Neutrophil (primary cell): Measurements from ENCODE around the gene SPEG.
"Not testable (repeated sequence)": the region's sequence is repeated elsewhere in the genome, so short reads cannot be mapped to it uniquely, and the experiment has no call there.

Source experiments
- H3K27ac ChIP-seq: fragments of 200-600 bp; sonication (generic); 2 replicates; pipeline ENCODE4 v1.5.1; 2016; ENCODE audit warnings: mild to moderate bottlenecking, moderate library complexity
- H3K27me3 ChIP-seq: fragments of 200-600 bp; sonication (generic); 2 replicates; pipeline ENCODE4 v1.6.0; 2016; ENCODE audit warnings: mild to moderate bottlenecking
- H3K36me3 ChIP-seq: fragments of 200-600 bp; sonication (generic); 2 replicates; pipeline ENCODE4 v1.5.1; 2017
- H3K4me1 ChIP-seq, 2 experiments: fragments of 200-600 bp in 1 of 2; sonication (generic) in 1 of 2; 1 replicate in 1 of 2; 2 replicates in 1 of 2; pipeline versions ENCODE4 v1.5.1 to v1.6.1; 2013 to 2016; ENCODE audit warnings: low read depth in 1 of 2, low read length in 1 of 2, mild to moderate bottlenecking in 1 of 2, moderate library complexity in 1 of 2; ENCODE audit not compliant: control insufficient read depth in 1 of 2, insufficient read depth in 1 of 2
- H3K4me3 ChIP-seq, 2 experiments: fragments of 200-600 bp in 1 of 2; sonication (generic) in 1 of 2; 1 replicate in 1 of 2; 2 replicates in 1 of 2; pipeline ENCODE4 v1.5.1; 2013 to 2016; ENCODE audit warnings: low read depth in 1 of 2, low read length in 1 of 2, mild to moderate bottlenecking in 1 of 2, moderate library complexity in 1 of 2
- H3K9me3 ChIP-seq: fragments of 200-600 bp; sonication (generic); 2 replicates; pipeline ENCODE4 v1.5.1; 2016
- TF ChIP-seq, protein P1 (sequence below): fragments of 200-600 bp; sonication (generic); IDR thresholded peaks from 2 replicates; pipeline ENCODE4 v1.5.1; 2016; ENCODE audit warnings: antibody characterized with exemption

Gene SPEG

GRCh38 chr2:219406861-219407230 is 27.8 kb upstream of the SPEG start:
- Histone ChIP-seq H3K9me3 (no peaks in the 10 kb centered on the region), H3K4me3 (no peak overlapping the region), H3K4me1 (peaks cover 3 to 11% of the 10 kb centered on the region in 2 experiments), H3K36me3 (no peaks in the 10 kb centered on the region), H3K27me3 (peaks cover 60% of the 10 kb centered on the region), H3K27ac (no peak overlapping the region)
- TF ChIP-seq, protein P1, sequence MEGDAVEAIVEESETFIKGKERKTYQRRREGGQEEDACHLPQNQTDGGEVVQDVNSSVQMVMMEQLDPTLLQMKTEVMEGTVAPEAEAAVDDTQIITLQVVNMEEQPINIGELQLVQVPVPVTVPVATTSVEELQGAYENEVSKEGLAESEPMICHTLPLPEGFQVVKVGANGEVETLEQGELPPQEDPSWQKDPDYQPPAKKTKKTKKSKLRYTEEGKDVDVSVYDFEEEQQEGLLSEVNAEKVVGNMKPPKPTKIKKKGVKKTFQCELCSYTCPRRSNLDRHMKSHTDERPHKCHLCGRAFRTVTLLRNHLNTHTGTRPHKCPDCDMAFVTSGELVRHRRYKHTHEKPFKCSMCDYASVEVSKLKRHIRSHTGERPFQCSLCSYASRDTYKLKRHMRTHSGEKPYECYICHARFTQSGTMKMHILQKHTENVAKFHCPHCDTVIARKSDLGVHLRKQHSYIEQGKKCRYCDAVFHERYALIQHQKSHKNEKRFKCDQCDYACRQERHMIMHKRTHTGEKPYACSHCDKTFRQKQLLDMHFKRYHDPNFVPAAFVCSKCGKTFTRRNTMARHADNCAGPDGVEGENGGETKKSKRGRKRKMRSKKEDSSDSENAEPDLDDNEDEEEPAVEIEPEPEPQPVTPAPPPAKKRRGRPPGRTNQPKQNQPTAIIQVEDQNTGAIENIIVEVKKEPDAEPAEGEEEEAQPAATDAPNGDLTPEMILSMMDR = no peak

DNA sequence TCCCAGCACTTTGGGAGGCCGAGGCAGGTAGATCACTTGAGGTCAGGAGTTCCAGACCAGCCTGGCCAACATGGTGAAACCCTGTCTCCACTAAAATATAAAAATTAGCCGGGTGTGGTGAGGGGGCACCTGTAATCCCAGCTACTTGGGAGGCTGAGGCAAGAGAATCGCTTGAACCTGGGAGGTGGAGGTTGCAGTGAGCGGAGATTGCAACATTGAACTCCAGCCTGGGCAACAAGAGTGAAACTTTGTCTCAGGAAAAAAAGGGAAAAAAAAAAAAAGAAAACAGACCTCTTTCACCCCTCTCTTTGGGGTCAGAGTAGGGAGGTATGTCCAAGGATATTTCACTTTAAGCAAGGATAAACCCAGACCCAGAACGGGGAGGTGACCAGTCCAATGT is 27.3 kb upstream of the SPEG start:
- H3K9me3 ChIP-seq, H3K4me1 ChIP-seq, H3K4me3 ChIP-seq, H3K27ac ChIP-seq, H3K36me3 ChIP-seq: not testable (repeated sequence)
- peaks cover 65% of the 10 kb centered on the region for H3K27me3 ChIP-seq

DNA sequence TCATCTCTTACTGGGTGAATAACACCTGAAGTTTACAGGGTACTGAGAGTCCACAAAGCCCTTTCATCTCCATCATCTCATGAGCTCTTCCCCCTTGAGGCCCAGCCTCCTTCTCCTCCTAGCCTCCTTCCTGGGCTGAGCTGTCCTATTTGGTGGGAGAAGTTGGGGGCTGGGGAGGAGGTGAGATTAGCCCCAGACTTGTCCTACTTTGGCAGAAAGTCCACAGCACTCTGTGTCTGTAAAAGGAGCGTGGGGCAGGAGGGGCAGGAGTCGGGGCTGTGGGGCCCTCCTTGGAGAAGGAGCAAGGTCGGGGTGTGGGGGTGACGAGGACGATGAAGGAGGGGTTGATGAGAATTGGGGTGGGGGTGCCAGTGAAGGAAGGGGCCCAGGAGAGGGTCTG is 26.4 kb upstream of the SPEG start:
- Histone ChIP-seq H3K4me1 (no peaks in the 10 kb centered on the region), H3K4me3 (no peak overlapping the region), H3K9me3 (no peaks in the 10 kb centered on the region), H3K36me3 (no peaks in the 10 kb centered on the region), H3K27ac (no peak overlapping the region), H3K27me3 (peaks cover 71% of the 10 kb centered on the region)
- TF ChIP-seq, protein P1 = no peak

DNA sequence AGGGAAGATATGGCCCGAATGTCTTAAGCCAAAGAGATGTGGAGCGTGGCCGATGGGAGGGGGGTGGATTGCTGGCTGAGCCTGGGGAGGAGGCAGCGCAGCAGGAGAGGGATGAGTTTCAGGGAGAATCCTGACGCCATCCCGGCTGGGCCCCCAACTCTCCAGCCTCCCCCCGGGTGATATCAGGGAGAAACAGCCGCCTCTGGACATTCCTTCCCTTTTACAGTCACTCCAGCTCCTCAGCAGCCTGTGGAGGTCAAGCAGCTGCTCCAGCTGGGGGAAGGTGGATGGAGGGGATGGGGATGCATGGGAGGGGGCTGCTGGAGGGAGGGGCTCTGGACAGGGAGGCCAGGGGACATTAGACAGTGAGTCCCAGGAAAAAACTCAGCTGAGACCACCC is 26.0 kb upstream of the SPEG start:
- Histone ChIP-seq H3K9me3 (no peaks in the 10 kb centered on the region), H3K4me3 (no peak overlapping the region), H3K4me1 (no peaks in the 10 kb centered on the region), H3K27ac (no peak overlapping the region), H3K27me3 (peaks cover 71% of the 10 kb centered on the region), H3K36me3 (no peaks in the 10 kb centered on the region)
- TF ChIP-seq, protein P1 = no peak

GRCh38 chr2:219409619-219410018 is 25.0 kb upstream of the SPEG start:
- Histone ChIP-seq H3K4me3 (no peak overlapping the region), H3K9me3 (no peaks in the 10 kb centered on the region), H3K4me1 (no peaks in the 10 kb centered on the region), H3K27ac (no peak overlapping the region), H3K36me3 (no peaks in the 10 kb centered on the region), H3K27me3 (peaks cover 71% of the 10 kb centered on the region)
- TF ChIP-seq, protein P1 = no peak

DNA sequence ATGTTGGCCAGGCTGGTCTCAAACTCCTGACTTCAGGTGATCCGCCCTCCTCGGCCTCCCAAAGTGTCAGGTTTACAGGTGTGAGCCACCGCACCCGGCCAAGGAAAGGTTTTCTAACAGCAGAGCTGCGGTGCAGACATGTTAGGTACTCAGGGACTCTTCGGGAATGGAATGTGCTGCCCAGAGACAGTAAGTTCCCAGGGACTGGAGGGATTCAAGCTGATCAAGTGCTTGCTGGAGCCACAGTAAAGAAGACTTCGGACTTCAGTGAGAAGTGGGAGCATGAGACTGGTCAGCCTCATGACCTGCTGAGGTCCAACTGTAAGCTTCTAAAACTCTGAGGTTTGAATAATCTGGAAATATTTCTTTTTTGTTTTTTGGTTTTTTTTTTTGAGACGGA is 24.3 kb upstream of the SPEG start:
- TF ChIP-seq, protein P1 = no peak
- Histone ChIP-seq H3K36me3 (no peaks in the 10 kb centered on the region), H3K27me3 (peaks cover 71% of the 10 kb centered on the region), H3K27ac (no peak overlapping the region), H3K4me3 (no peak overlapping the region), H3K4me1 (no peaks in the 10 kb centered on the region), H3K9me3 (no peaks in the 10 kb centered on the region)
